NCI-H446 treated with DMSO at 0.1 percent for 48 hours (cell line): Measurements from ENCODE around the gene DICER1.
"Not testable (repeated sequence)": the region's sequence is repeated elsewhere in the genome, so short reads cannot be mapped to it uniquely, and the experiment has no call there.

Experiments used
- DNase-seq: peaks from one replicate; lab custom pipeline; 2025; lab: John Stamatoyannopoulos, UW

DICER1 gene

GRCh38 chr14:95146079-95146771 lies 11.1 kb downstream of the DICER1 start:
- no peak for DNase-seq

- no peak for DNase-seq
These were observed 12.5 kb downstream of the DICER1 start for GRCh38 chr14:95144849-95145248.

- no peak for DNase-seq
These were observed 13.3 kb downstream of the DICER1 start for GRCh38 chr14:95143808-95144620.

GRCh38 chr14:95142208-95142607 lies 15.1 kb downstream of the DICER1 start:
- no peak for DNase-seq

GRCh38 chr14:95141684-95142083 lies 15.6 kb downstream of the DICER1 start:
- DNase-seq, result no peak

- DNase-seq, result no peak
These were observed 17.1 kb downstream of the DICER1 start for GRCh38 chr14:95140060-95140858.

GRCh38 chr14:95138876-95139275 lies 18.5 kb downstream of the DICER1 start:
- DNase-seq, result no peak

GRCh38 chr14:95138455-95138854 lies 18.9 kb downstream of the DICER1 start:
- not testable (repeated sequence) for DNase-seq

GRCh38 chr14:95137804-95138167 lies 19.5 kb downstream of the DICER1 start:
- DNase-seq, result no peak

GRCh38 chr14:95137164-95137803 lies 20.0 kb downstream of the DICER1 start:
- DNase-seq, result no peak

- DNase-seq, result no peak
These were observed 20.7 kb downstream of the DICER1 start for GRCh38 chr14:95136631-95137030.

- DNase-seq, result no peak
These were observed 22.9 kb downstream of the DICER1 start for GRCh38 chr14:95134304-95134933.

- no peak for DNase-seq
These were observed 24.0 kb downstream of the DICER1 start for GRCh38 chr14:95133282-95133681.

GRCh38 chr14:95132760-95133159 lies 24.6 kb downstream of the DICER1 start:
- DNase-seq, result no peak

- DNase-seq, result no peak
These were observed 26.8 kb downstream of the DICER1 start for GRCh38 chr14:95130549-95130948.

GRCh38 chr14:95128140-95128539 lies 29.2 kb downstream of the DICER1 start:
- no peak for DNase-seq

- no peak for DNase-seq
These were observed 29.8 kb downstream of the DICER1 start for GRCh38 chr14:95127531-95127911.

- no peak for DNase-seq
These were observed 30.3 kb downstream of the DICER1 start for GRCh38 chr14:95126906-95127530.

GRCh38 chr14:95125915-95126314 lies 31.4 kb downstream of the DICER1 start:
- no peak for DNase-seq

- DNase-seq, result no peak
These were observed 32.1 kb downstream of the DICER1 start for GRCh38 chr14:95125221-95125620.

GRCh38 chr14:95123891-95124579 lies 33.3 kb downstream of the DICER1 start:
- no peak for DNase-seq
